Hepatocyte (in vitro differentiated cells): ENCODE data around the gene EHBP1L1. TPM values are rescaled to one million over a fixed set of nuclear protein-coding genes. Genes with fewer than 3 reads are reported as not detected.

Experiments
- DNase-seq: peaks from one replicate; pipeline ENCODE4 v3.0.0-alpha.2; 2016; ENCODE audit warnings: low spot score
- H2AFZ ChIP-seq: fragments of 200-600 bp; sonication (generic); 2 replicates; pipeline ENCODE4 v1.6.0; 2016; ENCODE audit warnings: antibody characterized with exemption, mild to moderate bottlenecking
- H3K27ac ChIP-seq: fragments of 200-600 bp; sonication (generic); 2 replicates; pipeline ENCODE4 v1.5.1; 2016; ENCODE audit warnings: mild to moderate bottlenecking
- H3K27me3 ChIP-seq: fragments of 200-600 bp; sonication (generic); 2 replicates; pipeline ENCODE4 v1.6.1; 2016
- H3K36me3 ChIP-seq: fragments of 200-600 bp; sonication (generic); replicated peaks from 2 replicates; pipeline ENCODE4 v1.5.1; 2016; ENCODE audit warnings: low read depth; ENCODE audit not compliant: insufficient read depth
- H3K4me1 ChIP-seq: fragments of 200-600 bp; sonication (generic); 2 replicates; pipeline ENCODE4 v1.5.1; 2016; ENCODE audit warnings: mild to moderate bottlenecking, moderate library complexity; ENCODE audit not compliant: insufficient read depth
- H3K4me2 ChIP-seq: fragments of 200-600 bp; sonication (generic); 2 replicates; pipeline ENCODE4 v1.6.0; 2016
- H3K4me3 ChIP-seq: fragments of 200-600 bp; sonication (generic); 2 replicates; pipeline ENCODE4 v1.5.1; 2016; ENCODE audit warnings: mild to moderate bottlenecking
- H3K79me2 ChIP-seq: fragments of 200-600 bp; sonication (generic); 2 replicates; pipeline ENCODE4 v1.6.0; 2017; ENCODE audit warnings: mild to moderate bottlenecking
- H3K9me2 ChIP-seq: fragments of 200-600 bp; sonication (generic); replicated peaks from 2 replicates; pipeline ENCODE4 v1.6.0; 2017; ENCODE audit warnings: mild to moderate bottlenecking; ENCODE audit not compliant: insufficient read depth
- H3K9me3 ChIP-seq: fragments of 200-600 bp; sonication (generic); 2 replicates; pipeline ENCODE4 v1.5.1; 2016; ENCODE audit warnings: low read depth, mild to moderate bottlenecking
- H4K20me1 ChIP-seq: fragments of 200-600 bp; sonication (generic); 2 replicates; pipeline ENCODE4 v1.6.0; 2016; ENCODE audit warnings: mild to moderate bottlenecking; ENCODE audit not compliant: insufficient read depth, poor library complexity, severe bottlenecking
- EZH2 ChIP-seq: fragments of 200-600 bp; sonication (generic); IDR thresholded peaks from 2 replicates; pipeline ENCODE4 v1.6.1; 2016; ENCODE audit warnings: antibody characterized with exemption, mild to moderate bottlenecking, borderline replicate concordance
- EZH2phosphoT487 ChIP-seq: fragments of 200-600 bp; sonication (generic); IDR thresholded peaks from one replicate; pipeline ENCODE4 v1.6.1; 2018; ENCODE audit warnings: antibody characterized with exemption, mild to moderate bottlenecking, low read depth, moderate library complexity; ENCODE audit not compliant: unreplicated experiment, severe bottlenecking
- WGBS: methylation state at CpG from one replicate; pipeline ENCODE4 v1.1.6; 2016; ENCODE audit warnings: low lambda C conversion rate; ENCODE audit errors: missing lambda C conversion rate; 5-methylcytosine and 5-hydroxymethylcytosine counted together
- polyA plus RNA-seq: library from polyadenylated mRNA; unstranded; fragments of >200 nt; fragmentation: Nextera tagmentation; extraction: Ambion mirVana; gene quantifications from 2 replicates; pipeline ENCODE4 v1.2.1, GENCODE V29; 2016
- total RNA-seq: library from RNA; depleted of rRNA; stranded (reverse); fragments of >200 nt; gene quantifications from 2 replicates; pipeline ENCODE4 v1.2.3, GENCODE V29; 2014
- TF ChIP-seq, protein P1 (sequence below): fragments of 200-600 bp; sonication (generic); IDR thresholded peaks from 2 replicates; pipeline ENCODE4 v1.5.1; 2016; ENCODE audit warnings: antibody characterized with exemption, mild to moderate bottlenecking; ENCODE audit not compliant: poor library complexity

Gene EHBP1L1
- total and polyA plus RNA-seq, 2 experiments from 2014 or later, result 12.5 to 20.9 TPM

DNA sequence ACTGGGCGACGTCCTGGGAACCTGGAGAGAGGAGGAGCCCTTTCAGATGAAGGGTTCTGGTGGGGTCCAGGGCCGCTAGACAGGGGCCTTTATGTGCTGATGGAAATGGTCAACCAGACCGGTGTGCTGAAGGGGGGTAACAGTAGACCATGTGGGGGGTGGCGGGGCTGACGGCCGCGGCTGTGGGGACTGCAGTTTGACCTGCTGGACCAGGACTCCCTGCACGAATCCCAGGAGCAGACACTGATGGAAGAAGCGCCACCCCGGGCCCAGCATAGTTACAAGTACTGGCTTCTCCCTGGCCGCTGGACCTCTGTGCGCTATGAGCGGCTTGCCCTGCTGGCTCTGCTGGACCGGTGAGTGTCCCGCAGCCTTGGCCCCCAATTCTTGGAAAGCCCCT lies 46.2 kb downstream of the EHBP1L1 start:
- no peaks in the 10 kb centered on the region for H3K36me3 ChIP-seq
- H3K27ac ChIP-seq, result no peak overlapping the region
- no peaks in the 10 kb centered on the region for H3K9me2 ChIP-seq
- no peak overlapping the region for H3K4me3 ChIP-seq
- no peak overlapping the region for H3K4me2 ChIP-seq
- H3K79me2 ChIP-seq, result peaks cover 18% of the 10 kb centered on the region
- peaks cover under 1% of the 10 kb centered on the region for H4K20me1 ChIP-seq
- no peaks in the 10 kb centered on the region for H3K4me1 ChIP-seq
- DNase-seq, result no peak
- H3K27me3 ChIP-seq, result no peaks in the 10 kb centered on the region
- H3K9me3 ChIP-seq, result no peaks in the 10 kb centered on the region
- no peak for TF ChIP-seq EZH2
- TF ChIP-seq EZH2phosphoT487, result no peak
- TF ChIP-seq, protein P1, sequence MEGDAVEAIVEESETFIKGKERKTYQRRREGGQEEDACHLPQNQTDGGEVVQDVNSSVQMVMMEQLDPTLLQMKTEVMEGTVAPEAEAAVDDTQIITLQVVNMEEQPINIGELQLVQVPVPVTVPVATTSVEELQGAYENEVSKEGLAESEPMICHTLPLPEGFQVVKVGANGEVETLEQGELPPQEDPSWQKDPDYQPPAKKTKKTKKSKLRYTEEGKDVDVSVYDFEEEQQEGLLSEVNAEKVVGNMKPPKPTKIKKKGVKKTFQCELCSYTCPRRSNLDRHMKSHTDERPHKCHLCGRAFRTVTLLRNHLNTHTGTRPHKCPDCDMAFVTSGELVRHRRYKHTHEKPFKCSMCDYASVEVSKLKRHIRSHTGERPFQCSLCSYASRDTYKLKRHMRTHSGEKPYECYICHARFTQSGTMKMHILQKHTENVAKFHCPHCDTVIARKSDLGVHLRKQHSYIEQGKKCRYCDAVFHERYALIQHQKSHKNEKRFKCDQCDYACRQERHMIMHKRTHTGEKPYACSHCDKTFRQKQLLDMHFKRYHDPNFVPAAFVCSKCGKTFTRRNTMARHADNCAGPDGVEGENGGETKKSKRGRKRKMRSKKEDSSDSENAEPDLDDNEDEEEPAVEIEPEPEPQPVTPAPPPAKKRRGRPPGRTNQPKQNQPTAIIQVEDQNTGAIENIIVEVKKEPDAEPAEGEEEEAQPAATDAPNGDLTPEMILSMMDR, result no peak
- no peak overlapping the region for H2AFZ ChIP-seq
- 99% methylated on average over 11 of the region's 16 CpGs for WGBS

DNA sequence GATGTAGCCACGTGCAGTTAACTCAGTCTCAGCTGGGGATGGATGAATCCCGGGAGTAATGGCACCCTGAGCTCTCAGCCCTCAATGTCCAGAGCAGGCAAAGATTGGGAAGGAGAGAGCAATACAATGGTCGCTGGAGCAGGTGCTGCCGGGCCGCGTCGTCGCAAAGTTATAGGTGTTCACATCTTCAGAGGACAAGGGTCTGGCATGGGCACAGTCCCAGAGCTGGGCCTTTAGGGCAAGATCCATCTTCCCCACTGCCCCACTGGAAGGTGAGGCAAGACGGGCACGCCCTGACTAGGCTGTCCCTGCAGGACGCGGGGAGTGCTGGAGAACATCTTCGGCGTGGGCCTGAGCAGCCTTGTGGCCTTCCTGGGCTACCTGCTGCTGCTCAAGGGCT lies 47.3 kb downstream of the EHBP1L1 start:
- Histone ChIP-seq H3K4me2 (no peak overlapping the region), H3K27me3 (no peaks in the 10 kb centered on the region), H3K79me2 (peaks cover 6% of the 10 kb centered on the region), H3K36me3 (no peaks in the 10 kb centered on the region), H3K4me1 (no peaks in the 10 kb centered on the region), H3K27ac (no peak overlapping the region), H2AFZ (no peak overlapping the region), H3K4me3 (no peak overlapping the region), H3K9me3 (no peaks in the 10 kb centered on the region), H4K20me1 (no peaks in the 10 kb centered on the region), H3K9me2 (no peaks in the 10 kb centered on the region)
- TF ChIP-seq EZH2, result no peak
- no peak for TF ChIP-seq EZH2phosphoT487
- no peak for DNase-seq
- WGBS, result 97% methylated on average over 14 of the region's 14 CpGs

DNA sequence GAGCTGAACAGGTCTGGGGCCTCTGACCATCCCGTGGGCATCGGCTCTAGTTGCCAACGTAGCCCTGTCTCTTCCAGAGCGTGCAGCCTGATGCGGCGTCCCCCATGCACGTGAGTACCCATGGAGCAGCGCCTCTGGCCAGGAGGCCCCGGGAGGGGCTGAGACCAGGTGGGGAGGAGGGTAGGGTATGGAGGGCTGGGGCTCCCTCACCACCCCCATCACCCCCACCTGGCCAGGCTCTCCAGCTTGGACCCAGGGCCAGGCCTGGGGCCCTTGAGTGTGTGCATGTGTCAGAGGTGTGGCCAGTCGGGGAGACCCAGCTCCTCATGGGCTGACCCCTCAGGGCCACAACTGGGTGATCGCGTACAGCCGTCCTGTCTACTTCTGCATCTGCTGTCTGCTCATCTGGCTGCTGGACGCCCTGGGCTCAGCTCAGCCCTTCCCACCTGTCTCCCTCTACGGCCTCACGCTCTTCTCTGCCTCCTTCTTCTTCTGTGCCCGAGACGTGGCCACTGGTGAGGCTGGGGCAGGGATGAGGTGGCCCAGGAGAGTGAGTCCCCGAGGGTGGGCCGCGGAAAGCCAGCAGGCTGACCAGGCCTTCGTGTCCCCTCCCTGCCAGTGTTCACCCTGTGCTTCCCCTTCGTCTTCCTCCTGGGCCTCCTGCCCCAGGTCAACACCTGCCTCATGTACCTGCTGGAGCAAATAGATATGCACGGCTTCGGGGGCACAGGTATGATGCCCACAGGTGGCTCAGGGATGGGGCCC lies 48.2 kb downstream of the EHBP1L1 start:
- Histone ChIP-seq H2AFZ (no peak overlapping the region), H3K36me3 (no peaks in the 10 kb centered on the region)

More for the DNA sequence above, 48.2 kb downstream of the EHBP1L1 start:
- Histone ChIP-seq H3K27me3 (no peaks in the 10 kb centered on the region), H3K4me1 (no peaks in the 10 kb centered on the region), H3K27ac (no peak overlapping the region), H3K9me2 (no peaks in the 10 kb centered on the region), H3K79me2 (no peaks in the 10 kb centered on the region), H4K20me1 (no peaks in the 10 kb centered on the region), H3K4me3 (no peak overlapping the region), H3K9me3 (no peaks in the 10 kb centered on the region), H3K4me2 (no peak overlapping the region)
- TF ChIP-seq, protein P1, result no peak
- DNase-seq, result no peak
- WGBS, result 96% methylated on average over 19 of the region's 25 CpGs
